CD14-positive monocyte (primary cell): ENCODE measurements around the gene SINHCAF. TPM values are rescaled to one million over a fixed set of nuclear protein-coding genes. Genes with fewer than 3 reads are reported as not detected.
"Not testable (repeated sequence)": the region's sequence is repeated elsewhere in the genome, so short reads cannot be mapped to it uniquely, and the experiment has no call there.

Experiments used
- DNase-seq, 3 donors: peaks; one replicate each; pipeline ENCODE4 v3.0.0-alpha.2; 2011 to 2022
- H2AFZ ChIP-seq: 2 replicates; pipeline ENCODE4 v1.6.0; 2012; ENCODE audit warnings: mild to moderate bottlenecking, low read depth, low read length, inconsistent platforms; ENCODE audit not compliant: insufficient read depth, poor library complexity, severe bottlenecking
- H3K27ac ChIP-seq, 2 donors: 1 replicate in 1 of 2; 2 replicates in 1 of 2; pipeline ENCODE4 v1.5.1; 2012 to 2013; ENCODE audit warnings: low read length in 2 of 2, control low read depth in 1 of 2, inconsistent platforms in 1 of 2, low read depth in 1 of 2, mild to moderate bottlenecking in 1 of 2
- H3K27me3 ChIP-seq, 2 donors: one replicate each; pipeline versions ENCODE4 v1.6.0 to v1.6.1; 2011 to 2013; ENCODE audit warnings: low read length in 2 of 2; ENCODE audit not compliant: control insufficient read depth in 2 of 2, insufficient read depth in 2 of 2
- H3K36me3 ChIP-seq, 2 donors: replicated peaks in 1 of 2; 1 replicate in 1 of 2; 2 replicates in 1 of 2; pipeline versions ENCODE4 v1.5.1 to v1.6.1; 2012 to 2013; ENCODE audit warnings: low read length in 2 of 2, control low read depth in 1 of 2, inconsistent platforms in 1 of 2, mild to moderate bottlenecking in 1 of 2; ENCODE audit not compliant: insufficient read depth in 2 of 2, control insufficient read depth in 1 of 2
- H3K4me1 ChIP-seq, 2 donors: 1 replicate in 1 of 2; 2 replicates in 1 of 2; pipeline versions ENCODE4 v1.5.1 to v1.6.1; 2012 to 2013; ENCODE audit warnings: low read length in 2 of 2, control low read depth in 1 of 2, inconsistent platforms in 1 of 2, mild to moderate bottlenecking in 1 of 2, moderate library complexity in 1 of 2; ENCODE audit not compliant: insufficient read depth in 2 of 2, control insufficient read depth in 1 of 2
- H3K4me2 ChIP-seq: replicated peaks from 2 replicates; pipeline ENCODE3; 2012; ENCODE audit warnings: low read length, moderate library complexity, mild to moderate bottlenecking; ENCODE audit not compliant: poor library complexity, severe bottlenecking; ENCODE audit errors: extremely low read depth
- H3K4me3 ChIP-seq, 3 experiments: fragments of 200-600 bp in 1 of 3; sonication (generic) in 1 of 3; replicated peaks in 1 of 3; 1 replicate in 2 of 3; 2 replicates in 1 of 3; pipeline ENCODE4 v1.5.1; 2011 to 2013; ENCODE audit warnings: low read length in 3 of 3, mild to moderate bottlenecking in 3 of 3, control low read depth in 2 of 3, low read depth in 2 of 3, inconsistent platforms in 1 of 3, moderate library complexity in 1 of 3
- H3K79me2 ChIP-seq: 2 replicates; pipeline ENCODE4 v1.6.0; 2012; ENCODE audit warnings: mild to moderate bottlenecking, control low read depth, inconsistent platforms, low read length, moderate library complexity; ENCODE audit not compliant: insufficient read depth
- H3K9ac ChIP-seq: 2 replicates; pipeline ENCODE4 v1.6.0; 2017; ENCODE audit warnings: low read length, mild to moderate bottlenecking; ENCODE audit not compliant: insufficient read depth, poor library complexity, severe bottlenecking
- H3K9me3 ChIP-seq, 2 donors: replicated peaks in 1 of 2; 1 replicate in 1 of 2; 2 replicates in 1 of 2; pipeline versions ENCODE4 v1.5.1 to v1.6.1; 2012 to 2013; ENCODE audit warnings: low read length in 2 of 2, control low read depth in 1 of 2; ENCODE audit not compliant: control insufficient read depth in 1 of 2, insufficient read depth in 1 of 2
- H4K20me1 ChIP-seq: 2 replicates; pipeline ENCODE4 v1.6.0; 2012; ENCODE audit warnings: mild to moderate bottlenecking, low read length, control low read depth, moderate library complexity; ENCODE audit not compliant: insufficient read depth
- H3K27ac Mint-ChIP-seq, 7 donors: one replicate each; pipeline ENCODE4 v1.8.0; 2020; ENCODE audit warnings: mild to moderate bottlenecking in 7 of 7, mixed read lengths in 7 of 7, moderate library complexity in 6 of 7, inconsistent platforms in 2 of 7
- H3K27me3 Mint-ChIP-seq, 3 donors: one replicate each; pipeline ENCODE4 v1.8.0; 2021 to 2022; ENCODE audit warnings: low read depth in 3 of 3, mild to moderate bottlenecking in 3 of 3, mixed read lengths in 3 of 3, moderate library complexity in 3 of 3, inconsistent platforms in 1 of 3
- H3K36me3 Mint-ChIP-seq, 2 donors: one replicate each; pipeline ENCODE4 v1.8.0; 2020; ENCODE audit warnings: mixed read lengths in 2 of 2, inconsistent platforms in 1 of 2, mild to moderate bottlenecking in 1 of 2
- H3K4me1 Mint-ChIP-seq: one replicate; pipeline ENCODE4 v1.8.0; 2020; ENCODE audit warnings: mild to moderate bottlenecking, mixed read lengths
- H3K4me3 Mint-ChIP-seq, 2 donors: one replicate each; pipeline ENCODE4 v1.8.0; 2020; ENCODE audit warnings: mild to moderate bottlenecking in 2 of 2, mixed read lengths in 2 of 2, moderate library complexity in 1 of 2
- H3K9me3 Mint-ChIP-seq, 7 donors: one replicate each; pipeline ENCODE4 v1.8.0; 2020 to 2022; ENCODE audit warnings: mixed read lengths in 7 of 7, mild to moderate bottlenecking in 6 of 7, moderate library complexity in 6 of 7, inconsistent platforms in 2 of 7
- WGBS: methylation state at CpG from one replicate; pipeline ENCODE4 v1.1.5; 2013; ENCODE audit warnings: missing lambda C conversion rate; ENCODE audit not compliant: insufficient coverage; 5-methylcytosine and 5-hydroxymethylcytosine counted together
- intact Hi-C, 2 donors: fragments of 100-400 bp; cut with micrococcal nuclease; formaldehyde crosslinking; loops; one replicate each; pipeline versions ENCODE4 v1.15.0 to v1.15.1; 2023
- polyA plus RNA-seq, 3 donors: library from polyadenylated mRNA; depleted of rRNA in 1 of 3; unstranded in 2 of 3; stranded (reverse) in 1 of 3; fragments of 300-500 nt in 2 of 3; fragments of >200 nt in 1 of 3; fragmentation: Illumina TruSeq in 2 of 3; gene quantifications; 1 replicate in 2 of 3; 2 replicates in 1 of 3; pipeline ENCODE4 v1.2.3, GENCODE V29; 2012 to 2021
- TF ChIP-seq, protein P1 (sequence below): fragments of 200-600 bp; IDR thresholded peaks from one replicate; pipeline ENCODE4 v1.8.0; 2022; ENCODE audit warnings: antibody characterized with exemption, mild to moderate bottlenecking

SINHCAF gene
- polyA plus RNA-seq, 3 donors = 14.2 to 20.2 (median 20.1) TPM

DNA sequence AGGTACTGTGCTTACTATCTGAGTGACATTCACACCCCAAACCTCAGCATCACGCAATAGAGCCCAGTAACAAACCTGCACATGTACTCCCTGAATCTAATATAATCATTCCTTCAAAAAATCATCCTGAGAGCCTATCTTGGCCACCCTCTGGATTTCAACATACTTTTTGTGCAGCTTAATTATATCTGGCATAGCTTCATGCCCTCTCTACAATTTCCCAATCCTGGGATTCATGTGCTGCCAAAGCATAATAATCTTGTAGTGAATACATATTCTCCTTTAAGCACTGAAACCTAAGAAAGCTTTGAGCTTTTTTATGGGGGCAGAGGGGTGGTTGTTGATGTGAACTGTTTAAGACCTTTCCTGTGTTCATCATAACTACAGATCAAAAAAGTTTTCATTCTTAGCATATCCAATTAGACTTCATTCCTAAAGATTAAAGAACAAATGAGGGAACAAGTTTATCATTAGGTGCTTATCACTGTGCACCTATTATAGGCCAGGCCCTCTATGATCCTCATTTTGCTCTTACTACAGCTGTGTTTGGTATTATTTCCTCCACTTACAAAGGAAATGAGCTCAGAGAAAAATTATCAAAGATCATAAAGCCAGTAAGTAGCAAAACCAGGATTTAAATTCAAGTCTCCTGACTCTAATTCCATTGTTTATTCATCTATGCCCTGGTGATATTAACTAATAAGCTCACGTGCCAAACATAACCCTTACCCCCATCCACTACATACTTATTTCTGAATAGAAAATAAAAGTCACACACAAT lies 51.2 kb downstream of the SINHCAF start:
- no peak for DNase-seq
- intact Hi-C loops = loop anchor here in 1 of 2 donors (5.0 kb wide), 1 partner anchor 427 kb away; no protein-coding TSS in a partner anchor

DNA sequence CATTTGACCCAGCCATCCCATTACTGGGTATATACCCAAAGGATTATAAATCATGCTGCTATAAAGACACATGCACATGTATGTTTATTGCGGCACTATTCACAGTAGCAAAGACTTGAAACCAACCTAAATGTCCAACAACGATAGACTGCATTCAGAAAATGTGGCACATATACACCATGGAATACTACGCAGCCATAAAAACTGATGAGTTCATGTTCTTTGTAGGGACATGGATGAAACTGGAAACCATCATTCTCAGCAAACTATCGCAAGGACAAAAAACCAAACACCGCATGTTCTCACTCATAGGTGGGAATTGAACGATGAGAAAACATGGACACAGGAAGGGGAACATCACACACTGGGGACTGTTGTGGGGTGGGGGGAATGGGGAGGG lies 52.2 kb downstream of the SINHCAF start:
- not testable (repeated sequence) for H3K4me1 Mint-ChIP-seq, H3K27ac ChIP-seq, H3K9me3 Mint-ChIP-seq, DNase-seq, H3K4me1 ChIP-seq, H3K79me2 ChIP-seq, H4K20me1 ChIP-seq, H2AFZ ChIP-seq, H3K4me3 ChIP-seq, H3K27me3 ChIP-seq, H3K9ac ChIP-seq, H3K27me3 Mint-ChIP-seq, H3K4me3 Mint-ChIP-seq, H3K9me3 ChIP-seq, H3K27ac Mint-ChIP-seq, H3K4me2 ChIP-seq
- 100% methylated on average over 1 of the region's 6 CpGs for WGBS
- intact Hi-C loops = loop anchor here in 1 of 2 donors (5.0 kb wide), 1 partner anchor 426 kb away; no protein-coding TSS in a partner anchor
- H3K36me3 ChIP-seq = peaks cover 5 to 39% of the 10 kb centered on the region in 2 donors
- H3K36me3 Mint-ChIP-seq = peaks cover 17 to 22% of the 10 kb centered on the region in 2 donors

More for the DNA sequence above, 51.2 kb downstream of the SINHCAF start:
- H4K20me1 ChIP-seq = no peaks in the 10 kb centered on the region
- Mint-ChIP-seq H3K27ac (no peak overlapping the region), H3K36me3 (peaks cover 18 to 29% of the 10 kb centered on the region in 2 donors), H3K4me1 (no peaks in the 10 kb centered on the region), H3K27me3 (no peaks in the 10 kb centered on the region), H3K4me3 (no peak overlapping the region), H3K9me3 (no peaks in the 10 kb centered on the region)
- no peaks in the 10 kb centered on the region for H3K79me2 ChIP-seq
- H3K9ac ChIP-seq = no peak overlapping the region
- no peak overlapping the region for H2AFZ ChIP-seq
- H3K4me3 ChIP-seq = no peak overlapping the region
- 100% methylated on average over 1 of the region's 2 CpGs for WGBS
- no peak overlapping the region for H3K27ac ChIP-seq
- no peaks in the 10 kb centered on the region for H3K4me1 ChIP-seq
- TF ChIP-seq, protein P1, sequence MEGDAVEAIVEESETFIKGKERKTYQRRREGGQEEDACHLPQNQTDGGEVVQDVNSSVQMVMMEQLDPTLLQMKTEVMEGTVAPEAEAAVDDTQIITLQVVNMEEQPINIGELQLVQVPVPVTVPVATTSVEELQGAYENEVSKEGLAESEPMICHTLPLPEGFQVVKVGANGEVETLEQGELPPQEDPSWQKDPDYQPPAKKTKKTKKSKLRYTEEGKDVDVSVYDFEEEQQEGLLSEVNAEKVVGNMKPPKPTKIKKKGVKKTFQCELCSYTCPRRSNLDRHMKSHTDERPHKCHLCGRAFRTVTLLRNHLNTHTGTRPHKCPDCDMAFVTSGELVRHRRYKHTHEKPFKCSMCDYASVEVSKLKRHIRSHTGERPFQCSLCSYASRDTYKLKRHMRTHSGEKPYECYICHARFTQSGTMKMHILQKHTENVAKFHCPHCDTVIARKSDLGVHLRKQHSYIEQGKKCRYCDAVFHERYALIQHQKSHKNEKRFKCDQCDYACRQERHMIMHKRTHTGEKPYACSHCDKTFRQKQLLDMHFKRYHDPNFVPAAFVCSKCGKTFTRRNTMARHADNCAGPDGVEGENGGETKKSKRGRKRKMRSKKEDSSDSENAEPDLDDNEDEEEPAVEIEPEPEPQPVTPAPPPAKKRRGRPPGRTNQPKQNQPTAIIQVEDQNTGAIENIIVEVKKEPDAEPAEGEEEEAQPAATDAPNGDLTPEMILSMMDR = no peak
- H3K9me3 ChIP-seq = no peaks in the 10 kb centered on the region
- H3K4me2 ChIP-seq = no peak overlapping the region
- H3K36me3 ChIP-seq = peaks cover 10 to 48% of the 10 kb centered on the region in 2 donors
- H3K27me3 ChIP-seq = no peaks in the 10 kb centered on the region
